Measurements from ENCODE around the gene TARBP2. TPM values are rescaled to one million over a fixed set of nuclear protein-coding genes. Genes with fewer than 3 reads are reported as not detected.

TARBP2 gene
- total and polyA plus RNA-seq, 4 donors = 15.7 to 22.0 (median 18.4) TPM

DNA sequence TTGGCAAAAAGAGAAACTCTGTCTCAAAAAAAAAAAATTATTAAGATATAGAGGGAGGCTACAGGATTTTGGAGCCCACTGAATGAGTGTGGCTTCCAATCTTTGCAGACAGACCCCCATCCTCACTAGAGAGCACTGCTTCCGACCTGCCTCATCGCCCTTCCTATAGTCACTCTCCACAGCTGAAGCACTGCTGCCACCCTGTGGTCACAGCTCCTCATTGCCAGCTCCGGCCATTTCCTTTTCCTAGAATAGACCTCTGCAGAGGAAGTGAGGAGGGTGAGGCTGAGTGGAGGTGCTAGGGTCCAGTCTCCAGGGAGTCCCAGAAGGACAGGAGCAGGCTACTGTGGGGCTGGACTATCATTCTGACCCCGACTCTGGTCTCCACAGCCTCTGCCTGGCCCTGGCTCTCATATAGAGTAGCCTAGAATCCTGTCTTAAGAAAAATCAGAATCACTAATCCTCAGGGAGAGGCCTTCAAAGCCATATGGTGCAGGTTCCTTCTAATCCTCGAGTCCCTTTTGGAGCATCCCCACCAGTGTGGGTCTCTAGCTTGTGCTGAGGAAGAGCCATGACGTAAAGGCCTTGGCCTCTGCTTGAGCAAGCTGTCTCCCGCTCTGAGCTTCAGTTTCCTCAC, 7.6 kb downstream of the TARBP2 start:
- peak; percentile 89 for DNase-seq (ENCODE audit: low spot score)
- H3K27ac ChIP-seq (ENCODE audit: low read depth in 1 of 2, low read length in 2 of 2) = no peak overlapping the region
- no peak overlapping the region for H3K9ac ChIP-seq (ENCODE audit: low read depth in 1 of 2, low read length in 2 of 2)
- peaks cover 0 to 33% (median 18%) of the 10 kb centered on the region in 4 donors for H3K36me3 ChIP-seq (ENCODE audit: control insufficient read depth in 4 of 4, insufficient read depth in 3 of 4, low read depth in 1 of 4, low read length in 3 of 4)
- 33% methylated on average over 7 of the region's 7 CpGs for WGBS
- TF ChIP-seq, protein P1, sequence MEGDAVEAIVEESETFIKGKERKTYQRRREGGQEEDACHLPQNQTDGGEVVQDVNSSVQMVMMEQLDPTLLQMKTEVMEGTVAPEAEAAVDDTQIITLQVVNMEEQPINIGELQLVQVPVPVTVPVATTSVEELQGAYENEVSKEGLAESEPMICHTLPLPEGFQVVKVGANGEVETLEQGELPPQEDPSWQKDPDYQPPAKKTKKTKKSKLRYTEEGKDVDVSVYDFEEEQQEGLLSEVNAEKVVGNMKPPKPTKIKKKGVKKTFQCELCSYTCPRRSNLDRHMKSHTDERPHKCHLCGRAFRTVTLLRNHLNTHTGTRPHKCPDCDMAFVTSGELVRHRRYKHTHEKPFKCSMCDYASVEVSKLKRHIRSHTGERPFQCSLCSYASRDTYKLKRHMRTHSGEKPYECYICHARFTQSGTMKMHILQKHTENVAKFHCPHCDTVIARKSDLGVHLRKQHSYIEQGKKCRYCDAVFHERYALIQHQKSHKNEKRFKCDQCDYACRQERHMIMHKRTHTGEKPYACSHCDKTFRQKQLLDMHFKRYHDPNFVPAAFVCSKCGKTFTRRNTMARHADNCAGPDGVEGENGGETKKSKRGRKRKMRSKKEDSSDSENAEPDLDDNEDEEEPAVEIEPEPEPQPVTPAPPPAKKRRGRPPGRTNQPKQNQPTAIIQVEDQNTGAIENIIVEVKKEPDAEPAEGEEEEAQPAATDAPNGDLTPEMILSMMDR (IDR thresholded peaks at IDR 0.05; ENCODE audit: low read depth, low read length, missing input control) = peak; percentile 86
- TF ChIP-seq FOXA2 (IDR thresholded peaks at IDR 0.05) (no peak), TAF1 (conservative IDR thresholded peaks at IDR 0.05) (no peak), GABPA (IDR thresholded peaks at IDR 0.05 in 1 of 2, conservative IDR thresholded peaks at IDR 0.05 in 1 of 2) (no peak), HNF4G (IDR thresholded peaks at IDR 0.05) (no peak), YY1 (IDR thresholded peaks at IDR 0.05) (peak; percentile 20), SP1 (IDR thresholded peaks at IDR 0.05) (no peak), NR2F2 (IDR thresholded peaks at IDR 0.05) (no peak), FOXA1 (IDR thresholded peaks at IDR 0.05) (no peak), EGR1 (IDR thresholded peaks at IDR 0.05; ENCODE audit: low read depth in 2 of 2) (no peak), JUND (IDR thresholded peaks at IDR 0.05) (no peak), RXRA (IDR thresholded peaks at IDR 0.05) (no peak), RAD21 (IDR thresholded peaks at IDR 0.05) (peak; percentile 94 to 97)
- TF ChIP-seq, protein P2, sequence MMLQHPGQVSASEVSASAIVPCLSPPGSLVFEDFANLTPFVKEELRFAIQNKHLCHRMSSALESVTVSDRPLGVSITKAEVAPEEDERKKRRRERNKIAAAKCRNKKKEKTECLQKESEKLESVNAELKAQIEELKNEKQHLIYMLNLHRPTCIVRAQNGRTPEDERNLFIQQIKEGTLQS (IDR thresholded peaks at IDR 0.05) = no peak
- TF ChIP-seq, protein P3, sequence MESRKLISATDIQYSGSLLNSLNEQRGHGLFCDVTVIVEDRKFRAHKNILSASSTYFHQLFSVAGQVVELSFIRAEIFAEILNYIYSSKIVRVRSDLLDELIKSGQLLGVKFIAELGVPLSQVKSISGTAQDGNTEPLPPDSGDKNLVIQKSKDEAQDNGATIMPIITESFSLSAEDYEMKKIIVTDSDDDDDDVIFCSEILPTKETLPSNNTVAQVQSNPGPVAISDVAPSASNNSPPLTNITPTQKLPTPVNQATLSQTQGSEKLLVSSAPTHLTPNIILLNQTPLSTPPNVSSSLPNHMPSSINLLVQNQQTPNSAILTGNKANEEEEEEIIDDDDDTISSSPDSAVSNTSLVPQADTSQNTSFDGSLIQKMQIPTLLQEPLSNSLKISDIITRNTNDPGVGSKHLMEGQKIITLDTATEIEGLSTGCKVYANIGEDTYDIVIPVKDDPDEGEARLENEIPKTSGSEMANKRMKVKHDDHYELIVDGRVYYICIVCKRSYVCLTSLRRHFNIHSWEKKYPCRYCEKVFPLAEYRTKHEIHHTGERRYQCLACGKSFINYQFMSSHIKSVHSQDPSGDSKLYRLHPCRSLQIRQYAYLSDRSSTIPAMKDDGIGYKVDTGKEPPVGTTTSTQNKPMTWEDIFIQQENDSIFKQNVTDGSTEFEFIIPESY (IDR thresholded peaks at IDR 0.05) = no peak
- TF ChIP-seq, protein P4, sequence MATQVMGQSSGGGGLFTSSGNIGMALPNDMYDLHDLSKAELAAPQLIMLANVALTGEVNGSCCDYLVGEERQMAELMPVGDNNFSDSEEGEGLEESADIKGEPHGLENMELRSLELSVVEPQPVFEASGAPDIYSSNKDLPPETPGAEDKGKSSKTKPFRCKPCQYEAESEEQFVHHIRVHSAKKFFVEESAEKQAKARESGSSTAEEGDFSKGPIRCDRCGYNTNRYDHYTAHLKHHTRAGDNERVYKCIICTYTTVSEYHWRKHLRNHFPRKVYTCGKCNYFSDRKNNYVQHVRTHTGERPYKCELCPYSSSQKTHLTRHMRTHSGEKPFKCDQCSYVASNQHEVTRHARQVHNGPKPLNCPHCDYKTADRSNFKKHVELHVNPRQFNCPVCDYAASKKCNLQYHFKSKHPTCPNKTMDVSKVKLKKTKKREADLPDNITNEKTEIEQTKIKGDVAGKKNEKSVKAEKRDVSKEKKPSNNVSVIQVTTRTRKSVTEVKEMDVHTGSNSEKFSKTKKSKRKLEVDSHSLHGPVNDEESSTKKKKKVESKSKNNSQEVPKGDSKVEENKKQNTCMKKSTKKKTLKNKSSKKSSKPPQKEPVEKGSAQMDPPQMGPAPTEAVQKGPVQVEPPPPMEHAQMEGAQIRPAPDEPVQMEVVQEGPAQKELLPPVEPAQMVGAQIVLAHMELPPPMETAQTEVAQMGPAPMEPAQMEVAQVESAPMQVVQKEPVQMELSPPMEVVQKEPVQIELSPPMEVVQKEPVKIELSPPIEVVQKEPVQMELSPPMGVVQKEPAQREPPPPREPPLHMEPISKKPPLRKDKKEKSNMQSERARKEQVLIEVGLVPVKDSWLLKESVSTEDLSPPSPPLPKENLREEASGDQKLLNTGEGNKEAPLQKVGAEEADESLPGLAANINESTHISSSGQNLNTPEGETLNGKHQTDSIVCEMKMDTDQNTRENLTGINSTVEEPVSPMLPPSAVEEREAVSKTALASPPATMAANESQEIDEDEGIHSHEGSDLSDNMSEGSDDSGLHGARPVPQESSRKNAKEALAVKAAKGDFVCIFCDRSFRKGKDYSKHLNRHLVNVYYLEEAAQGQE (IDR thresholded peaks at IDR 0.05) = no peak
- no peaks in the 10 kb centered on the region for H3K27me3 ChIP-seq (ENCODE audit: control insufficient read depth in 4 of 4, insufficient read depth in 4 of 4, low read length in 3 of 4)
- H3K4me1 ChIP-seq (ENCODE audit: control insufficient read depth in 4 of 4, insufficient read depth in 4 of 4, low read length in 3 of 4) = peaks cover 0 to 7% (median under 1%) of the 10 kb centered on the region in 4 donors
- no peaks in the 10 kb centered on the region for H3K9me3 ChIP-seq (ENCODE audit: control insufficient read depth in 4 of 4, low read length in 3 of 4)
- H3K4me3 ChIP-seq (ENCODE audit: low read depth in 1 of 3, low read length in 3 of 3) = no peak overlapping the region

All from liver (tissue), 9 donors.